Epithelial cell of proximal tubule (primary cell): ENCODE results near the gene OR4C16. TPM values are rescaled to one million over a fixed set of nuclear protein-coding genes. Genes with fewer than 3 reads are reported as not detected.

Experiments
- DNase-seq: peaks from one replicate; pipeline ENCODE4 v3.0.0-alpha.2; 2011; ENCODE audit warnings: low read depth
- H3K4me3 ChIP-seq: 2 replicates; pipeline ENCODE4 v1.5.1; 2011; ENCODE audit warnings: low read depth, mild to moderate bottlenecking, low read length
- total RNA-seq: library from RNA; depleted of rRNA; stranded (reverse); fragments of >200 nt; gene quantifications from 2 replicates; pipeline ENCODE4 v1.2.3, GENCODE V29; 2015
- TF ChIP-seq, protein P1 (sequence below): conservative IDR thresholded peaks from 2 replicates; pipeline ENCODE4 v1.5.1; 2012; ENCODE audit warnings: low read depth, mild to moderate bottlenecking, low read length

OR4C16 gene, protein sequence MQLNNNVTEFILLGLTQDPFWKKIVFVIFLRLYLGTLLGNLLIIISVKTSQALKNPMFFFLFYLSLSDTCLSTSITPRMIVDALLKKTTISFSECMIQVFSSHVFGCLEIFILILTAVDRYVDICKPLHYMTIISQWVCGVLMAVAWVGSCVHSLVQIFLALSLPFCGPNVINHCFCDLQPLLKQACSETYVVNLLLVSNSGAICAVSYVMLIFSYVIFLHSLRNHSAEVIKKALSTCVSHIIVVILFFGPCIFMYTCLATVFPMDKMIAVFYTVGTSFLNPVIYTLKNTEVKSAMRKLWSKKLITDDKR
- not detected in 2 replicates for total RNA-seq

DNA sequence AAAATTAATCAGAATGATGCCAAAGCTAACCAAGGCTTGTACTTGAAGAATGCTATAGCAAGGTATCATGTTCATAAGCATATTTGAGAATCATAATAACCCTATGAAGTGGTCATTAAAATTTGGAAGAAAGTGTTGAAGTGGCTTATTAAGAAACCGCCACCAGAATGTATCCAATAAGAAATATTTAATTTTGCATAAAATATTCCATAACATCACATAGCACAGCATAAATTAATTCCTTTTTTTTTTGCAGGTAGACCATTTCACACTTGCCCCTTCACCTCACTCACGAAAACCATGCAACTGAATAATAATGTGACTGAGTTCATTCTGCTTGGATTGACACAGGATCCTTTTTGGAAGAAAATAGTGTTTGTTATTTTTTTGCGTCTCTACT is at the start of gene OR4C16:
TSS of gene OR4C16 (plus strand) at position 301 of the 400 bp plus-strand sequence. CDS start at position 301, 0 bp downstream.
- TF ChIP-seq, protein P1, sequence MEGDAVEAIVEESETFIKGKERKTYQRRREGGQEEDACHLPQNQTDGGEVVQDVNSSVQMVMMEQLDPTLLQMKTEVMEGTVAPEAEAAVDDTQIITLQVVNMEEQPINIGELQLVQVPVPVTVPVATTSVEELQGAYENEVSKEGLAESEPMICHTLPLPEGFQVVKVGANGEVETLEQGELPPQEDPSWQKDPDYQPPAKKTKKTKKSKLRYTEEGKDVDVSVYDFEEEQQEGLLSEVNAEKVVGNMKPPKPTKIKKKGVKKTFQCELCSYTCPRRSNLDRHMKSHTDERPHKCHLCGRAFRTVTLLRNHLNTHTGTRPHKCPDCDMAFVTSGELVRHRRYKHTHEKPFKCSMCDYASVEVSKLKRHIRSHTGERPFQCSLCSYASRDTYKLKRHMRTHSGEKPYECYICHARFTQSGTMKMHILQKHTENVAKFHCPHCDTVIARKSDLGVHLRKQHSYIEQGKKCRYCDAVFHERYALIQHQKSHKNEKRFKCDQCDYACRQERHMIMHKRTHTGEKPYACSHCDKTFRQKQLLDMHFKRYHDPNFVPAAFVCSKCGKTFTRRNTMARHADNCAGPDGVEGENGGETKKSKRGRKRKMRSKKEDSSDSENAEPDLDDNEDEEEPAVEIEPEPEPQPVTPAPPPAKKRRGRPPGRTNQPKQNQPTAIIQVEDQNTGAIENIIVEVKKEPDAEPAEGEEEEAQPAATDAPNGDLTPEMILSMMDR = no peak
- DNase-seq = no peak
- no peak within 1 kb of the TSS for H3K4me3 ChIP-seq

DNA sequence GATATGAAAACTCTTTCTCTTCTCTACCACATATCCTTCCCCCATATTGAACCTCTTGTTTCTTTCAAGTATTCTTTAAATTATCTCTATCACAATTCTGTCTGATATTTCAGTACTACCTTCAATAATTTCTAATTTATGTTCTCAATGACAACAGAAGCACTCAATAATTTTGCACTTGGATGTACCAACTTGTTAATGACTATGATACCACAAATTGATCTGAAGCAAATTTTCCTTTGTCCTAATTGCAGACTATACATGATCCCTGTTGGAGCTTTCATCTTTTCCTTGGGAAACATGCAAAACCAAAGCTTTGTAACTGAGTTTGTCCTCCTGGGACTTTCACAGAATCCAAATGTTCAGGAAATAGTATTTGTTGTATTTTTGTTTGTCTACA is 17.8 kb upstream of the OR4C16 start, which contains the start of gene OR4C15:
TSS of gene OR4C15 (plus strand) at position 301 of the 400 bp plus-strand sequence. CDS start at position 301, 0 bp downstream.
- DNase-seq = no peak
- no peak within 1 kb of the TSS for H3K4me3 ChIP-seq
- TF ChIP-seq, protein P1 = no peak

DNA sequence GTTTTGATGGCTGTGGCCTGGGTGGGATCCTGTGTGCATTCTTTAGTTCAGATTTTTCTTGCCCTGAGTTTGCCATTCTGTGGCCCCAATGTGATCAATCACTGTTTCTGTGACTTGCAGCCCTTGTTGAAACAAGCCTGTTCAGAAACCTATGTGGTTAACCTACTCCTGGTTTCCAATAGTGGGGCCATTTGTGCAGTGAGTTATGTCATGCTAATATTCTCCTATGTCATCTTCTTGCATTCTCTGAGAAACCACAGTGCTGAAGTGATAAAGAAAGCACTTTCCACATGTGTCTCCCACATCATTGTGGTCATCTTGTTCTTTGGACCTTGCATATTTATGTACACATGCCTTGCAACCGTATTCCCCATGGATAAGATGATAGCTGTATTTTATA is 620 bp downstream of the OR4C16 start:
- no peak overlapping the region for H3K4me3 ChIP-seq
- TF ChIP-seq, protein P1 = no peak
- DNase-seq = no peak

DNA sequence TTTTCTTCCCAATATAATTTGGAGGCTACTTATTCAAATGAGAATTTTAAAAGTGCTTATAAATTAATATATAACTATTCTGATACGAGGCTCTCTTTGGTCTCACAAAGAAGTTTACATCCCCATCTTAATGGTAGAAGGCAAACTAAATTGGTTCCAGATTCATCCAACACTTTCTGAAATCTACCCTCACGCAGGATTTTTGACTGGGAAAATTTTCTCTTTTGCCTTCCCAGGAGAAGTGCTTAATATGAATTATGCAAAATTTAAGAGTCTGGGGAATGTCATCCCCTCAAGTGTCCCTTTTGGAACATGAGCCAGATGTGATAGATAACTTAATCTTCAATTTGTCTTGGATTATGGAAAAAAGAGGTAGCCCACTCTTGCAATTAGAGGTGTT is 35.6 kb downstream of the OR4C16 start, which contains the start of gene OR4C11:
TSS of gene OR4C11 (minus strand) at position 101 of the 400 bp plus-strand sequence. CDS start 3,272 bp downstream, outside the sequence.
- TF ChIP-seq, protein P1 = no peak
- no peak for DNase-seq
- H3K4me3 ChIP-seq = no peak within 1 kb of the TSS

Other genes starting within 250 kb of the OR4C16 start
- gene OR4A16, start 228.9 kb upstream of the OR4C16 start, total RNA-seq = not detected in 2 replicates
- gene OR4A15, start 204.2 kb upstream of the OR4C16 start, total RNA-seq = not detected in 2 replicates
- not detected in 2 replicates for gene OR4C15, start 17.7 kb upstream of the OR4C16 start, total RNA-seq
- not detected in 2 replicates for gene OR4C11, start 35.5 kb downstream of the OR4C16 start, total RNA-seq
- not detected in 2 replicates for gene OR4P4, start 63.0 kb downstream of the OR4C16 start, total RNA-seq
- gene OR4S2, start 76.2 kb downstream of the OR4C16 start, total RNA-seq = not detected in 2 replicates
- gene OR4C6, start 90.1 kb downstream of the OR4C16 start, total RNA-seq = not detected in 2 replicates
- not detected in 2 replicates for gene OR5D13, start 201.3 kb downstream of the OR4C16 start, total RNA-seq
- not detected in 2 replicates for gene OR5D14, start 223.4 kb downstream of the OR4C16 start, total RNA-seq
- gene OR5L1, start 239.2 kb downstream of the OR4C16 start, total RNA-seq = not detected in 2 replicates
- gene OR5D18, start 247.5 kb downstream of the OR4C16 start, total RNA-seq = not detected in 2 replicates